ENCODE measurements around the gene PDGFC. TPM values are rescaled to one million over a fixed set of nuclear protein-coding genes. Genes with fewer than 3 reads are reported as not detected.

Gene PDGFC
- total and polyA plus RNA-seq, 2 of the 13 experiments (the other 11 are each of a cell fraction or from before 2014, with no cell fraction given): 4.6 to 9.1 TPM

DNA sequence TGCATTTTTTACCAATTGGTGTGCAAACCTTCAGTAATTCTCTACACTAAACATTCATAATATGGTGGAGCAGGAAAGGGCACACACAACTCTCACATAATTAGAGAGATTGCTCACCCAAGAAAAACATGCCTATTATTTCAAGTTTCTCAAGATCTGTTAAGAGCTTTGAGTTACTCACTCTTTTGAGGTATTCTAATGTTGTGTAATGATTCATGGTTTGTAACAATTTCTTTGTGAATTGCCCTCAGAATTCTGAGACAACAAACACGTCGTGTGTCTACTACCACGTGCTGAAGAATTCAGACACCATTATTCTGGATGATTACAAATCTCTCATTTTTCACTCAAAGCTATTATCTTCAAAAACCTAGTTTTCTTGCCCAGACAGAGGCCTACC is 82.8 kb downstream of the PDGFC start (continued):
- TF ChIP-seq, protein P1, sequence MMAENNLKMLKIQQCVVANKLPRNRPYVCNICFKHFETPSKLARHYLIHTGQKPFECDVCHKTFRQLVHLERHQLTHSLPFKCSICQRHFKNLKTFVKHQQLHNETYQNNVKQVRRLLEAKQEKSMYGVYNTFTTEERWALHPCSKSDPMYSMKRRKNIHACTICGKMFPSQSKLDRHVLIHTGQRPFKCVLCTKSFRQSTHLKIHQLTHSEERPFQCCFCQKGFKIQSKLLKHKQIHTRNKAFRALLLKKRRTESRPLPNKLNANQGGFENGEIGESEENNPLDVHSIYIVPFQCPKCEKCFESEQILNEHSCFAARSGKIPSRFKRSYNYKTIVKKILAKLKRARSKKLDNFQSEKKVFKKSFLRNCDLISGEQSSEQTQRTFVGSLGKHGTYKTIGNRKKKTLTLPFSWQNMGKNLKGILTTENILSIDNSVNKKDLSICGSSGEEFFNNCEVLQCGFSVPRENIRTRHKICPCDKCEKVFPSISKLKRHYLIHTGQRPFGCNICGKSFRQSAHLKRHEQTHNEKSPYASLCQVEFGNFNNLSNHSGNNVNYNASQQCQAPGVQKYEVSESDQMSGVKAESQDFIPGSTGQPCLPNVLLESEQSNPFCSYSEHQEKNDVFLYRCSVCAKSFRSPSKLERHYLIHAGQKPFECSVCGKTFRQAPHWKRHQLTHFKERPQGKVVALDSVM (CRISPR knock-in tag; IDR thresholded peaks at IDR 0.05): no peak
- TF ChIP-seq BCLAF1 (IDR thresholded peaks at IDR 0.05): no peak
- no peak for TF ChIP-seq HDAC1 (CRISPR knock-in tag; IDR thresholded peaks at IDR 0.05)
- no peak for TF ChIP-seq ZNF543 (CRISPR knock-in tag; IDR thresholded peaks at IDR 0.05)
- TF ChIP-seq, protein P2, sequence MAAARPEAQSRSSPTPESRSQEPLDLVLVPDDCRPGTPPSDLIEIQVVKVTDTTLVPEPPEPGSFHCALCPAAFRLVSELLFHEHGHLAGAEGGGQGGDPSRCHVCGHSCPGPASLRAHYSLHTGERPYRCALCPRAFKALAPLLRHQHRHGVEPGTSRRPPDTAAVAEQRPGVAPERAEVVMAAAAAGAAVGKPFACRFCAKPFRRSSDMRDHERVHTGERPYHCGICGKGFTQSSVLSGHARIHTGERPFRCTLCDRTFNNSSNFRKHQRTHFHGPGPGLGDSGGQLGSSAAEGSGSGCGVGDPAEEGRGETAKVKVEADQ (CRISPR knock-in tag; IDR thresholded peaks at IDR 0.05; ENCODE audit: borderline replicate concordance): no peak
- TF ChIP-seq ARID3A (IDR thresholded peaks at IDR 0.05; ENCODE audit: low read depth, low read length): no peak
- no peak for TF ChIP-seq ETV6 (CRISPR knock-in tag; conservative IDR thresholded peaks at IDR 0.05)
- TF ChIP-seq ZSCAN25 (CRISPR knock-in tag; IDR thresholded peaks at IDR 0.05): no peak
- TF ChIP-seq ZFP62 (CRISPR knock-in tag; IDR thresholded peaks at IDR 0.05): no peak

Measured in HepG2 (cell line).